GM19043 (cell line): ENCODE data around the gene MARK3.
"Not testable (repeated sequence)": the region's sequence is repeated elsewhere in the genome, so short reads cannot be mapped to it uniquely, and the experiment has no call there.

ENCODE experiments used
- ATAC-seq: cut with Tn5 transposase; IDR thresholded peaks from one replicate; pipeline ENCODE4 v1.9.1; 2021; ENCODE audit warnings: low read depth; ENCODE audit not compliant: unreplicated experiment

The MARK3 gene

DNA sequence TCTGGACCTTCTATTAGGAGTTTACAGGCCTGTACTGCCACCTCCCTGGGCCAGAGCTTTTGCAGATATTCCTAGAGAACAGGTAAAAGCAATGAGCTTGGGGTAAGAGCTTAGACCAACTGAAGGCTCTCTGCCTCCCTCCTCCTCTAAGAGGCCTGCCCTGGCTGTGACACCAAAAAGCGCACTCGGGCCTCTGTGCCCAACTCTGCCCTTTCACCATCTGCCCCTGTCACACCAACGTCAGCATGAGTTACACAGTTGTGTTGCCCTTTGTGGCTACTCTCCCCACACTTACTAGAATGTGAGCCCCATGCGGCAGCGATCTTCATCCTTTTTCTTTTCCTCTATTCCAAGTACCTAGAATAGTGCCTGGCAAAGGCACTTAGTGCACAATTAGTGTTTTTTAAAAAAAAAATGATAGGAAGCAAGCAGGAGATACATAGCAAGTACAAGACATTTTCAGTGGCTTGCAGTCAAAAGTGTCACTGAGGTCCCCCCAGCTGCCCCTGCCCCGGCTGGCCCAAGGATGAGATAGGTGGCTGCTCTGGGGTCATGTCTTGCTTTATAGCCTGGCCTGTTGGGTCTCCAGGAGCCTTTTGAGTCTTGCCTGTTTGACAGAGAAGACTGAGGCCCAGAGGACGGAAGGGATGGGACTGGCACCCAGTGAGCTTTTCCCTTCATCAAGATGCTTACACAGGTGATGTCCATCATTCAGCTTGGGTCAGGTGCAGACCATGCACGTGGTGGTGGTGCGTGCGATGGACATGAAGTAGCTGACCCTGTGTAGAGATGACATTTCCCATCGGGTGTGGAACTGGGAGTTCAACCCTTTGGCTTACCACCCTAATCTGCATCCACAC lies 124.9 kb downstream of the MARK3 start:
- no peak for ATAC-seq

DNA sequence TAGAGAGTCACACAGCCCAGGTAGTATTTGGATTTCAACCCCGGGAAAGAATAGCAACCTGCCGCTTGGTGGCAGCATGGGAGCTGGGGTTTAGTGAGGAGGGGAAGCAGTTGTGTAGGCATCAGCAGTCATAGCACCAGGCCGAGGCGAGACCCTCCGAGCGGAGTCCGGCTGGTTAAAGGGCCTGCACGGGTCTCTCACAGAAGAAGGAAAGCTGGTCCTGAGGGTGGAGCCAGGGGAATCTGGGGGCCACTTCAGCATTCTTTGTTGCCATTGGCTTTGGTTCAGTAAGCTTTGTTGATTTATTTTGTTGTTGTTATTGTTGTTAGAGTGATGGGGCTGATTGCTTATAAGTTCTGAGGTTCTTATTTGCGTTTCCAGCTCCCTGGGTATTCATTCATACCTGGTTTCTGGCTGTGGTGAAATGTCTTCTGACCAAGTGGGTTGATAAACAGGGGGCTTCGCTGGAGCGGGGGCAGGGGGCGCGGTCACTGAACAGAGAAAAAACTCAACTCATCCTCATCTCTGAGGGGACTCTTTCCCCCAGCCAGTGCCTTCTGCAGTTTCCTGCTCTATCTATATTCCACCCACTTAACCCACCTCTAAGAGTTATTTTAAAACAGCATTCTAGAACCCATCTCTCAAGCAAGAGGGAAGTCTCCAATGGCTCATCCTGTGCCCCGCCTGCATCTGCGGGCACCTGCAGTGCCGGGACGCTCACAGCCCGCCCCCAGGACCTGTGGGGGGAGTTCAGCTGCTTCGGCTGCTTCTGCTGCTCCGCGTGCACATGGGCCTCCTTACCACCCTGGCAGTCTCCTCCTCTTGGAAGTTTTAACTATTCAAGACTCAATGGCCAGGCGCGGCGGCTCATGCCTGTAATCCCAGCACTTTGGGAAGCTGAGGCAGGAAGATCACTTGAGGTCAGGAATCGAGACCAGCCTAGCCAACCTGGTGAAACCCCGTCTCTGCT lies 125.8 kb downstream of the MARK3 start:
- ATAC-seq: no peak

DNA sequence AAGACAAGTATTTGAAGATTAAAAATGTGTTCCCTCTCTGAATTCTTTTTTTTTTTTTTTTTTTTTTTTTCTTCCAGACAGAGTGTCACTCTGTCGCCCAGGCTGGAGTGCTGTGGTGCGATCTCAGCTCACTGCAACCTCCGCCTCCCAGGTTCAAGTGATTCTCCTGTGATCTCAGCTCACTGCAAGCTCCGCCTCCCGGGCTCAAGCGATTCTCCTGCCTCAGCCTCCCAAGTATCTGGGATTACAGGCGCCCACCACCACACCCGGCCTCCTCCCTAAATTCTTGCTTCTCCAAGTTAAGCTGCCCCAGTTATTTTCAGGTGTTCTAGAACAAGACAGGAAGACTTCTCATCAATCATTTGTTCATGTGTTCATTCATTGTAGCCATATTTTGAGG lies 127.0 kb downstream of the MARK3 start:
- not testable (repeated sequence) for ATAC-seq

GRCh38 chr14:103512701-103513611 lies 127.7 kb downstream of the MARK3 start:
- ATAC-seq: no peak

GRCh38 chr14:103514596-103515421 lies 129.6 kb downstream of the MARK3 start:
- no peak for ATAC-seq

- no peak for ATAC-seq
Observed at GRCh38 chr14:103516426-103517173, 131.4 kb downstream of the MARK3 start.

GRCh38 chr14:103517174-103517566 lies 132.0 kb downstream of the MARK3 start:
- ATAC-seq: no peak

DNA sequence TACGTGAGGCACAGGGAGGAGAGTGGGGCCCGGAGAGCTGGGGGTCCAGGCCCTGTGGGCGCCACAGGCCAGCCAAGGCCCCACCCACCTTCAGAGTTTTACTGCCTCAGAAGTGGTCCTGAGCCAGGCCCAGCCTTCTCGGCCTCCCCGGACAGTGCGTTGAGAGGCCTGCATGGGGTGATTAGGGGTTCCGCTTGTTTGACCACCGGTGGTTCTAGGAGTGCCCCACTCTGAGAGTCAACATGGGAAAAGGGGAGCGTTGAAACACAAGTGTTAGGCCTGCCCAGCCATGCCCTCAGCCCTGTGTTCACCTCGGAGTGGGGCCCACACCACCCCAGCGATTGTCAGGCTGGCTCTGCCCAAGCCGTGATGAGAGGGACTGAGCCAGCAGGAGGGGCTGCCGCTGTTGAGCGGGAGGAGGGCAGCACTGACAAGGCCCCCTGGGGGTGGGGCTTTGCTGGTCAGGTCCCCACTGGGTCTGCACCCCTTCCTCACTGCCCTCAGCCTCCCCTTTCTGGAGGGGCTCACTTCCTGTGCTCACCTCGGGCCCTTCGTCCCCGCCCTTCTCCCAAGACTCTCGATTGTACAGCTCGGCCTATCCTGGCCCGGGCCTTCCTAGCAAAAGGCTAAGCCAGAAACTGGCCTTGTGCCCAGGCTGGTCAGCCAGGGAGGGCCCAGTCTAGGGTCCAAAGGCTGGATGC lies 132.7 kb downstream of the MARK3 start:
- ATAC-seq: no peak

DNA sequence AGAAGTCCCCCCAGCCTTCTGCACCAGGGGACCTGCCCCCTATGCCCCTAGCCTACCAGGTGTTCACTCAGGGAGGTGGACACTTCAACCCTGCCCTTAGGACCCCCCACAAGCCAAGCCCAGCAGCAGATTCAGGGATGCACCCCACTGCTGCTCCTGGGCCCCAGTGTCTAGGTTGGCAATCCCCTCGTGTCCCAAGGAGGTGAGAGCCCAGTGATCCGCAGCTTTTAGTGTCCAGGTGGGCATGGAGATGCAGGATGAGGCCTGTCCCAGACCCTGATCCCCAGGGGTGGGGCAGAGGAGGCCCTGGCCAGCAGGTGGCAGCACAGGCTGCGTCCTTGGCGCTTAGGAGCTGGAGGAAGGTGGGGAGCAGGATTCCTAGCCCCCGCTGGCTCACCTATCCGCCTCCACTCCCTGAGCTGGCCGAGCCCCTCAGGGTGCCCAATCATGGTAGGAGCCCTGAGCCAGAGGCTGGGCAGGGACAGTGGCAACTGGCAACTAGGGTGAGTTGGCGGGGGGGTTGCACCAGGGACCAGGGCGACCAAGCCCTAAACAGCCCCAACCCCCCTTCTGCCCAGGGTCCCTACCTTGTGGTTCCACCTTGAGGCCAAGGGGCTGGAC lies 133.3 kb downstream of the MARK3 start:
- no peak for ATAC-seq

- ATAC-seq: no peak
Observed at GRCh38 chr14:103519043-103519836, 134.0 kb downstream of the MARK3 start.

GRCh38 chr14:103519837-103520212 lies 134.6 kb downstream of the MARK3 start:
- no peak for ATAC-seq

DNA sequence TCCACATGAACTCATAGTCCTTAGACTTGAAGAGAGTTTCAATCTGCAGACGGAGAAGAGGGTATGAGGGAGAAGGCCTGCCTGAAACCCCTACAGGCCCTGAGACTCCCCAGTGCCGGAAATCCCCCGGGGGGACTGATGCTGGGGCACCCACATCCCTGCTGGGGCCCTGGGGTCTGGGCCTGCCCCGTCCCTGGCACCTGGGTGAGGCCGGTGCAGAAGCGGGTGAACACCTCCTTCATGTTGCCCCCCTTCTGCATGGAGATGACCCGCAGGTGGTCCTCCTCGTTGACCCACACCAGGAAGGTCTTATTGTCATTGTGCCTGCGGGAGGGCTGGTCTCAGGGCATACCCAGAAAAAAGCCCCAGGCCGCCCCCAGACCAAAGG lies 135.0 kb downstream of the MARK3 start:
- ATAC-seq: no peak

DNA sequence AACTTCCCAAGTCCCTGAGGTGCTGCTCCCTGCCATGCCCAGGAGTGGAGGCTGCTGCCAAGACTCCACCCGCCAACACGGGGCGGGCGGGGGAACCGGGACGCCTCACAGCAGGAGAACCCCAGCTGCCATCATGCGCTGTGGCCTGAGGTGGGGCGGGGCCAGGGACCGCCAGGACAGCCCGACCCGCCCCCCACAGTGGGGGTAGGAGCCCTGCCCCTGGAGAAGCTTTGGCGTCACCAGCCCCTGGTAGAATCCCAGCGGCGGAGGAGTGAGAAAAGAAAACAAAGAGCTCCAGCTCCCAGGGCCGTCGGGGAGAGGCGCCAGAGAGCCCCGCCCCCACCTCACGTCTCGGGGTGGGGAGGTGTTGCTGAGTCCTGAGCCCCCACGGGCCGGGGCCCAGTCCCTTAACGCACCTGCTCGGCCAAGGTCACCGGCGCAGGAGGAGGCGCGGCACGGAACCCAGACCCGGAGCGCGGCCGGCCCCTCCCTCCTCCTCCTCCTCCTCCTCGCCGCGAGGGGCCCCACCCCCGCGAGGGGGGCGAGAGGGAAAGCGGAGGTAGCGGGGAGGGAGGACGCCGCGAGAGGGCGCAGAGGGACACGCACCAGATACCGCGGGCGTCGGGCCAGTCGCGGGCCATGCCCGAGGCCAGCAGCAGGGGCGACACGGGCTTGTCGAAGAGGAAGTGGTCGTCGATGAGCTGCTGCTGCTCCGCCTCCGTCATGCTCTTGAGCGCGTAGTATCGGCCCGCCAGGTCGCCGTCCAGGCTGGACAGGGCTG lies 135.6 kb downstream of the MARK3 start:
- ATAC-seq: no peak

- no peak for ATAC-seq
Observed at GRCh38 chr14:103521438-103521950, 136.3 kb downstream of the MARK3 start.

- ATAC-seq: no peak
Observed at GRCh38 chr14:103521951-103522563, 136.8 kb downstream of the MARK3 start.
